ENCODE results near the gene PNLIPRP2.

The PNLIPRP2 gene

GRCh38 chr10:116648903-116649302 is 28.1 kb downstream of the PNLIPRP2 start:
- no peak for DNase-seq
- intact Hi-C loops (cut with DNase I), result no loop called here

GRCh38 chr10:116653885-116654284 is 33.1 kb downstream of the PNLIPRP2 start:
- no peak for DNase-seq
- intact Hi-C loops (cut with DNase I), result no loop called here

GRCh38 chr10:116654816-116655215 is 34.1 kb downstream of the PNLIPRP2 start:
- DNase-seq, result no peak
- intact Hi-C loops (cut with DNase I), result no loop called here

DNA sequence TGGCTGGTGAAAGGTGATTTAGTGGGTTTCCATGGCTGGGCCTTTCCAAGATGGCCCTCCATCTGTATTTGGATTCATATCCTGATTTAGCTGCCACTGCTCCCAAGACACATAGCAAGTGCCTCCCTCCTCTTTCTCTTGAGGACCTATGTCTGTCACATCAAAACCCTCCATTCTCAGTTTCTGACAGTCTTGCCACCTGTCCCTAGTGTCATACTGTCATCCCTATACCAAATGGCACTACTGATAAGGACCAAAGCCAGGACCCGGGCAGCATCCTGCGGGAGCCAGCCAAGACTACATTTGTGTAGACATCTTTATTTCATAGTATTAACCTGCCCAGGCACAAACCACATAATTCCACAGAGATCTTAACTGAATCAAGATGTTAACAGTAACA is 34.8 kb downstream of the PNLIPRP2 start:
- intact Hi-C loops (cut with DNase I), result no loop called here
- DNase-seq, result no peak

- DNase-seq, result no peak
- intact Hi-C loops (cut with DNase I), result no loop called here
Measured at GRCh38 chr10:116656044-116656443, 35.3 kb downstream of the PNLIPRP2 start.

DNA sequence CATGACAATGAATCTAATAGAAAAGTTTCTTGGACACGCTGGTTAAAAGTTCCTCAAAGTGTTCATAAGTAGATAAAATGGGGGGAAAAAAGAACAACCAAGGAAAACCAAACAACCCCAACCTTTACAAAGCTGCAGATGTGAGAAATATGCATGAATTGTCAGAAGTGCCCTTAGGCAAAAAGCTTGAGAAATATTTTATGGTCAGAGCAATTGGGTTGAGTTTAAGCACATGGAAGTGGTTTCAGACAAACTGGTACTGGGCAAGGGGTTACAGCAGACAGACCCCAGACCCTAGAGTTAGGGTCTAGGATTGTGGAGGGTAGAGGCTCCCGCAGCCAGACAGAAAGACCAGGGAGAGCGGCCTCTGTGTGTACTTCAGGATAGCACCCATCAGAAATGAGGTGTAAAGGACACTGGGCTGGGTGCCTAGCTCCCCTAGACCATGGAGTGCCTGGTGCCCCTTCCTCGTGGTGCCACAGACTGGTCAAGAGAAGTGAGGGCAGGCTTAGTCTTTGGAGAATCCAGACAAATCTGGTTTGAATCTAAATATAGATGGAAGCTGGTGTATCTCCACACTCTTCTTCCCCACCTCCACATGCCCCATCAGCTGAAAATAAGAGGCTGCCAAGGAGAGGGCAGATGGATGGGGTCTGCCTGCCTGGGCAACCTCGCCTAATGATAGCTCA is 37.3 kb downstream of the PNLIPRP2 start:
- DNase-seq, result no peak
- intact Hi-C loops (cut with DNase I), result no loop called here

DNA sequence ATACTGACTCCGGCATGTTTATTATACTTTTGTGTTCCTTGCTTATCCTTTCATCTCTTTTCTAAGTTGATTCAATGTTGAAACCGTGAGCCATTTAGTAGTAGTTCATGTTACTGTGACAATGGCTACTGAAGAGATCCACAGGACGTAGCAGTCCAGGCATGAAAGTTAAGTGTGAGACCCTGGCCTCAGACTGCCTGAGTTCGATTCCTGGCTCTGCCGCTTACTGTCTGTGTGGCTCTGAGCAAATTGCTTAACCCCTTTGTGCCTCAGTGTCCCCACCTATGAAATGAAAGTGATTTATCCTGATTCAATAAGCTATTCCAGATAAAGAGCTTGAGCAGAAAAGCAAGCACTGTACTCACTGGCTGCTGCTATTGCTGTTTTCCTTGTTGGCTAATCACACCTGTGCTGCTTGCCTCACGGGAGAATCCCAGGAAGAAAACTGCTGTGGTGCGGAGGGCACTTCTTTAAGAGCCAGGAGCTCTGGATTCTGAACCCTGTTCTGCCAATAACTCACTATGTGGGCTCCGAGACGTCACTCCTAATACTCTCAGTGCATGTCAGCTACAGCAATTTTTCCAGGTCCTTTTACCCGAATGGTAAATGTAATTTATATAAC is 38.4 kb downstream of the PNLIPRP2 start:
- intact Hi-C loops (cut with DNase I), result no loop called here
- DNase-seq, result no peak

GRCh38 chr10:116660860-116661259 is 40.1 kb downstream of the PNLIPRP2 start:
- no peak for DNase-seq
- intact Hi-C loops (cut with DNase I), result no loop called here

DNA sequence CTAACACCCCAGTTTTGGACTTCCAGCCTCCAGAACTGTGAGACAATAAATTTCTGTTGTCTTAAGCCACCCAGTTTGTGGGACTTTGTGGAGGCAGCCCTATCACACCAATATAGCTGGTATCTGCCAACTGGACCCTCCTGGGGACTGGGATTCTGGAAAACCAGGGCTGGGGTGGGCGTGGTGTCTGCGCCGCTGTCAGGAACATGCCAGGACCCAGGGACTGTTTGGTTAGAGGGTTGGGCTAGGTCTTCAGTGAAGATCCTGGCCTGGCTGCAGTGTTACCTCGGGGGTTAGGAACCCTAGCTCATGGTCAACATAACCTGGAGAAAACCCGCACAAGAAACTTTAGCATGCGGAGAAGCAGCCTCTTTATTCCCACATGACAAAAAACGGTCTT is 42.6 kb downstream of the PNLIPRP2 start:
- no peak for DNase-seq
- intact Hi-C loops (cut with DNase I), result no loop called here

DNA sequence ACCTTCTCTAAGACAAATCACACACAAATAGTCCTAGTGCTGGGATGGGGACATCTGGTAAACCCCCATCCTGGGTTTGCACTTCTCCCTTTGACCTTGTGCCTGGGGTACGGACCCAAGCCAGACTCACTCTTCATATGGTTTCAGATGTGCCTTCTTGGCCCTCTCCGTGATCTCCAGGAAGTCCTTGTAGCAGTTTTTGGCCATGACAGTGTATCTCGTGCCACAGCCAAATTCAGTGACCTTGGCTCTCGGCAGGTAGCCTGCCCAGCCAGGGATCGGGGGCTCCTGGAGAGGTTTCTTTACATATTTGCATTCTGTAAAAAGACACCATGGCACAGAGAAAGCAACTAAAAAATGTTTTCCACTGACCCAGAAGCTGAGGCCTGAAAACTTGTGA is 43.9 kb downstream of the PNLIPRP2 start:
- intact Hi-C loops (cut with DNase I), result no loop called here
- DNase-seq, result no peak

GRCh38 chr10:116665541-116666125 is 44.9 kb downstream of the PNLIPRP2 start:
- intact Hi-C loops (cut with DNase I), result no loop called here
- DNase-seq, result no peak

DNA sequence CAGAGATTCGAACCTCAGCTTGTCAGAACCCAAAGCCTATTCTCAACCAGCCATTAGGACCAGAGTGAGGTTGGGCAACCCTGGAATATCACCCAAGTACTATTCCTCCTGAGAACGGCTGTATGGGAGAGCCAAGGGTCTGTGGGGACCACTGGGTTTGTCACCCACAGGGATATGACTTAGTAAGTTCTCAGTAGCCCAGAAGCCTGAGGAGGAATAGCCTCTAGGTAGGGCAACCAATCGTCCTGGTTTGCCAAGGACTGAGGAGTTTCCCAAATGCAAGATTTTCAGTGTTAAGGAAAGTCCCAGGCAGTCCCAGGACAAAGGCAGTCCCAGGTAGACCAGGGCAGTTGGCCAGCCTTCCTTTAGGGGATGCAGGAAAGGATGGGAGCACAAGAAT is 46.7 kb downstream of the PNLIPRP2 start:
- no peak for DNase-seq
- intact Hi-C loops (cut with DNase I), result no loop called here

- no peak for DNase-seq
- intact Hi-C loops (cut with DNase I), result no loop called here
Measured at GRCh38 chr10:116668018-116668417, 47.3 kb downstream of the PNLIPRP2 start.

DNA sequence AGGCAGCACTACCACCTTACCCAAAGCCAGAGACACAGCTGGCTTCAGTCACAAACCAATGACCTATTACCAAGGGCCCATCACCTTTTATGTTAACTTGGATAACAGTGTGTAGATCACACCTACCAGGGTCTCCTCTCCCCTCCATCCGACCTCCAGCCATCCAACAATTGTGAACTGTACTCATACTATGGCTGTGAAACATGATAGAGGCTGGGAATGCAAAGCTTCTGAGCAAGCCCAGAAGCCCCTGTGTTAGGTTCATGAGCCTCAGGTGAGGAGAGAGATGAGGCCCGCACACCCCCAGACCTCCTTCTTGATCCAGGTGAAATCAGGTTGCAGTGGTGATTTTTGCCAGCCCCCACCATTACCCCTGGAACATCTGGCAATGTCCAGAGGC is 47.7 kb downstream of the PNLIPRP2 start:
- no peak for DNase-seq
- intact Hi-C loops (cut with DNase I), result no loop called here

DNA sequence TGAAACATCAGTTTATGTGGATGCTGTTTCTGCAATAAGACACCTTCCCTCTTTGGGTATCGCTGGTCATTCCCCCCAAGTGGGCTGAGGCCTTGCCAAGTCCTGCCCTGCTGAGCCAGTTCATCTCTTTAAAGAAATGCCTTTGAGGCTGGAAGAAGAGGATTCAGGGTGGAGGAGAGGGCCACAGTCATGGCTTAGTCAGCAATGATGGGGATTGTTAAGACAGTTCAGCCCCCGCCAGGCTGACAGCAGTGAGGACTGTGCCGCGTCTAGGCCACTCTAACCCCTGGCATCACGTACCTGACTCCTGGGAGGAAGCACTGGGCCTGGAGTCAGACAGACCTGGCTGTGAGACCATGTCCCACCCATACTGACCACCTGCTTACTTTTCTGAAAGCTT is 48.3 kb downstream of the PNLIPRP2 start:
- DNase-seq, result no peak
- intact Hi-C loops (cut with DNase I), result no loop called here

DNA sequence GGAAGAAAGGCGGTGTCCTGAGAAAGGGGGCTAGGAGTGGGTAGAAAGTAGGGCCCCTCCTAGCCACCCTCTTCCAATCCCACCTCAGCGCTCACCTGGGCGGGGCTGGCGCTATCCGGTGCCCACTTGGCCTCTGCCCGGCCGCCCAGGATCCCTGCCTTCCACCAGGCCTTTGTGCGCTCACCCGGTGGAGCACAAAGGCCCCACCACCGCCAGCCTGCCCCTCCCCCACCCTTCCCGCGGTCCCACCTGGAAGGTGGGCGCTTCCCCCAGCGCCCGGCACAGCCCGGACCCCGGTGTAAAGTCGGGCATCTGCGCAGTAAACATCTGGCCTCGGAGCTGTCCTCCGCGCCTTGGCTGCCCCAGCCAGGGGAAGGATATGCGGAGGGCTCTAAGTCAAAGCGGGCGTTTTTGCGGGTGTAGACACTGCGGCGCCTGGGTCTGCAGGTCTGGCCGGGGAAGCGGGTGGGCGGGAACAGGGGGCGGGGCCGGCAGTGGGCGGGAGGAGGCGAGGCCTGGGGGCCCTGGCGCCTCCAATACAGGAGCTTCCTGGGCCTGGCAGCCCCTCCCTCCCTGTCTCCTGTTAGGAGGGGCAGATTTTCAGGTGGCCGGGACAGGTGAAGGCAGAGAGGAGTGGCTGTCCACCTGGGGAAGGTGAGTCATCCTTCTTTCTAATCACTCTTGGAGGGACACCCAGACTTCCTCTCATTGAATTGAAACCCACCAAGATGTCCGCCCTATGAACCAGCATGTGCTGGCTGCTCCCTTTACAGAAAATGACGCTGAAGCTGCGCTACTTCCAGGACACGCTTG is 49.3 kb downstream of the PNLIPRP2 start:
- DNase-seq, result peak in 1 of 10 donors; percentile 21
- intact Hi-C loops (cut with DNase I), result no loop called here

GRCh38 chr10:116670706-116671105 is 50.0 kb downstream of the PNLIPRP2 start:
- no peak for DNase-seq
- intact Hi-C loops (cut with DNase I), result no loop called here

GRCh38 chr10:116671274-116671926 is 50.6 kb downstream of the PNLIPRP2 start:
- no peak for DNase-seq
- intact Hi-C loops (cut with DNase I), result no loop called here

GRCh38 chr10:116672891-116673290 is 52.1 kb downstream of the PNLIPRP2 start:
- DNase-seq, result no peak
- intact Hi-C loops (cut with DNase I), result no loop called here

GRCh38 chr10:116673866-116674265 is 53.1 kb downstream of the PNLIPRP2 start:
- DNase-seq, result no peak
- intact Hi-C loops (cut with DNase I), result no loop called here

- intact Hi-C loops (cut with DNase I), result no loop called here
- DNase-seq, result no peak
Measured at GRCh38 chr10:116674901-116675423, 54.2 kb downstream of the PNLIPRP2 start.
